Neural cell (in vitro differentiated cells): Measurements from ENCODE around the gene CPSF3. TPM values are rescaled to one million over a fixed set of nuclear protein-coding genes. Genes with fewer than 3 reads are reported as not detected.

Experiments
- H2AFZ ChIP-seq: fragments of 200-600, 300-800 bp; sonication (generic), shearing (Covaris generic); 2 replicates; pipeline ENCODE4 v1.6.0; 2014; ENCODE audit warnings: low read depth, mild to moderate bottlenecking, antibody characterized with exemption, low read length, moderate library complexity
- H3F3A ChIP-seq: fragments of 200-600 bp; shearing (Covaris generic); 2 replicates; pipeline ENCODE4 v1.6.1; 2016; ENCODE audit warnings: mild to moderate bottlenecking, moderate library complexity, mixed read lengths, antibody characterized with exemption, low read length; ENCODE audit not compliant: insufficient read depth, poor library complexity, severe bottlenecking
- H3K27ac ChIP-seq: fragments of 200-600, 300-800 bp; sonication (generic), shearing (Covaris generic); 2 replicates; pipeline ENCODE4 v1.5.1; 2014; ENCODE audit warnings: mild to moderate bottlenecking, low read length, moderate library complexity
- H3K27me3 ChIP-seq: fragments of 300-800, 200-600 bp; sonication (generic), shearing (Covaris generic); 2 replicates; pipeline ENCODE4 v1.6.0; 2014; ENCODE audit warnings: mild to moderate bottlenecking, low read depth, low read length, moderate library complexity; ENCODE audit not compliant: insufficient read depth
- H3K36me3 ChIP-seq: fragments of 300-800, 200-600 bp; sonication (generic), shearing (Covaris generic); 2 replicates; pipeline ENCODE4 v1.5.1; 2014; ENCODE audit warnings: mild to moderate bottlenecking, antibody characterized with exemption, low read length, moderate library complexity; ENCODE audit not compliant: insufficient read depth
- H3K4me2 ChIP-seq: fragments of 300-800, 200-600 bp; sonication (generic), shearing (Covaris generic); 2 replicates; pipeline ENCODE4 v1.6.0; 2014; ENCODE audit warnings: mild to moderate bottlenecking, low read length
- H3K4me3 ChIP-seq: fragments of 300-800, 200-600 bp; sonication (generic), shearing (Covaris generic); 2 replicates; pipeline ENCODE4 v1.5.1; 2014; ENCODE audit warnings: mild to moderate bottlenecking, low read length, moderate library complexity
- H3K79me2 ChIP-seq: fragments of 200-600 bp; shearing (Covaris generic); replicated peaks from 2 replicates; pipeline ENCODE4 v1.6.0; 2014; ENCODE audit warnings: mild to moderate bottlenecking, low read length, moderate library complexity; ENCODE audit not compliant: insufficient read depth
- H3K9ac ChIP-seq: fragments of 300-800, 200-600 bp; sonication (generic), shearing (Covaris generic); 2 replicates; pipeline ENCODE4 v1.6.1; 2016; ENCODE audit warnings: mild to moderate bottlenecking, low read length, mixed read lengths
- H3K9me2 ChIP-seq: fragments of 200-600 bp; shearing (Covaris generic); 2 replicates; pipeline ENCODE4 v1.6.1; 2016; ENCODE audit warnings: mild to moderate bottlenecking, low read length, mixed read lengths; ENCODE audit not compliant: insufficient read depth
- H3K9me3 ChIP-seq: fragments of 200-600, 300-800 bp; sonication (generic), shearing (Covaris generic); 2 replicates; pipeline ENCODE4 v1.6.1; 2016; ENCODE audit warnings: mild to moderate bottlenecking, mixed run types, low read length, moderate library complexity, mixed read lengths
- H4K20me1 ChIP-seq: fragments of 200-600 bp; shearing (Covaris generic); 2 replicates; pipeline ENCODE4 v1.6.1; 2016; ENCODE audit warnings: mild to moderate bottlenecking, mixed run types; ENCODE audit not compliant: insufficient read depth
- EZH2 ChIP-seq: fragments of 200-600, 300-800 bp; shearing (Covaris generic), sonication (generic); IDR thresholded peaks from 2 replicates; pipeline ENCODE4 v1.6.1; 2014; ENCODE audit warnings: antibody characterized with exemption, low read length, borderline replicate concordance, mild to moderate bottlenecking; ENCODE audit not compliant: insufficient read depth, poor library complexity, severe bottlenecking
- MXI1 ChIP-seq: fragments of 450-650 bp; conservative IDR thresholded peaks from 2 replicates; pipeline ENCODE4 v1.6.1; 2014; ENCODE audit warnings: antibody characterized with exemption, mild to moderate bottlenecking; ENCODE audit not compliant: poor library complexity, severe bottlenecking
- POLR2AphosphoS5 ChIP-seq: IDR thresholded peaks from 2 replicates; pipeline ENCODE4 v1.6.1; 2012
- RAD21 ChIP-seq: fragments of 450-650 bp; conservative IDR thresholded peaks from 2 replicates; pipeline ENCODE4 v1.6.1; 2014; ENCODE audit warnings: antibody characterized with exemption, mild to moderate bottlenecking, moderate library complexity
- SMC3 ChIP-seq: fragments of 450-650 bp; conservative IDR thresholded peaks from 2 replicates; pipeline ENCODE4 v1.6.1; 2014; ENCODE audit warnings: antibody characterized with exemption, mild to moderate bottlenecking, moderate library complexity; ENCODE audit not compliant: poor library complexity
- TAF1 ChIP-seq: IDR thresholded peaks from 2 replicates; pipeline ENCODE4 v1.6.1; 2012; ENCODE audit warnings: low read depth
- polyA plus RNA-seq: library from polyadenylated mRNA; depleted of rRNA; stranded (reverse); fragments of >200 nt; gene quantifications from 2 replicates; pipeline ENCODE4 v1.2.3, GENCODE V29; 2014
- TF ChIP-seq, protein P1 (sequence below): fragments of 450-650 bp; IDR thresholded peaks from 2 replicates; pipeline ENCODE4 v1.5.1; 2014; ENCODE audit warnings: antibody characterized with exemption, mild to moderate bottlenecking, moderate library complexity; ENCODE audit not compliant: poor library complexity, severe bottlenecking
- TF ChIP-seq, protein P2 (sequence below): IDR thresholded peaks from 2 replicates; pipeline ENCODE4 v1.6.1; 2012; ENCODE audit warnings: borderline replicate concordance

Gene CPSF3
- polyA plus RNA-seq, 1 donor from 2014 or later: 56.0 TPM

- Histone ChIP-seq H3K27me3 (no peaks in the 10 kb centered on the region), H3K9me3 (no peaks in the 10 kb centered on the region), H2AFZ (no peak overlapping the region), H3K27ac (no peak overlapping the region), H3F3A (no peaks in the 10 kb centered on the region), H3K36me3 (peaks cover 5% of the 10 kb centered on the region), H4K20me1 (no peaks in the 10 kb centered on the region), H3K9me2 (no peaks in the 10 kb centered on the region), H3K9ac (no peak overlapping the region), H3K4me3 (no peak overlapping the region), H3K4me2 (no peak overlapping the region), H3K79me2 (no peaks in the 10 kb centered on the region)
- no peak for TF ChIP-seq SMC3
- TF ChIP-seq MXI1: no peak
- TF ChIP-seq, protein P1, sequence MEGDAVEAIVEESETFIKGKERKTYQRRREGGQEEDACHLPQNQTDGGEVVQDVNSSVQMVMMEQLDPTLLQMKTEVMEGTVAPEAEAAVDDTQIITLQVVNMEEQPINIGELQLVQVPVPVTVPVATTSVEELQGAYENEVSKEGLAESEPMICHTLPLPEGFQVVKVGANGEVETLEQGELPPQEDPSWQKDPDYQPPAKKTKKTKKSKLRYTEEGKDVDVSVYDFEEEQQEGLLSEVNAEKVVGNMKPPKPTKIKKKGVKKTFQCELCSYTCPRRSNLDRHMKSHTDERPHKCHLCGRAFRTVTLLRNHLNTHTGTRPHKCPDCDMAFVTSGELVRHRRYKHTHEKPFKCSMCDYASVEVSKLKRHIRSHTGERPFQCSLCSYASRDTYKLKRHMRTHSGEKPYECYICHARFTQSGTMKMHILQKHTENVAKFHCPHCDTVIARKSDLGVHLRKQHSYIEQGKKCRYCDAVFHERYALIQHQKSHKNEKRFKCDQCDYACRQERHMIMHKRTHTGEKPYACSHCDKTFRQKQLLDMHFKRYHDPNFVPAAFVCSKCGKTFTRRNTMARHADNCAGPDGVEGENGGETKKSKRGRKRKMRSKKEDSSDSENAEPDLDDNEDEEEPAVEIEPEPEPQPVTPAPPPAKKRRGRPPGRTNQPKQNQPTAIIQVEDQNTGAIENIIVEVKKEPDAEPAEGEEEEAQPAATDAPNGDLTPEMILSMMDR: no peak
- TF ChIP-seq, protein P2, sequence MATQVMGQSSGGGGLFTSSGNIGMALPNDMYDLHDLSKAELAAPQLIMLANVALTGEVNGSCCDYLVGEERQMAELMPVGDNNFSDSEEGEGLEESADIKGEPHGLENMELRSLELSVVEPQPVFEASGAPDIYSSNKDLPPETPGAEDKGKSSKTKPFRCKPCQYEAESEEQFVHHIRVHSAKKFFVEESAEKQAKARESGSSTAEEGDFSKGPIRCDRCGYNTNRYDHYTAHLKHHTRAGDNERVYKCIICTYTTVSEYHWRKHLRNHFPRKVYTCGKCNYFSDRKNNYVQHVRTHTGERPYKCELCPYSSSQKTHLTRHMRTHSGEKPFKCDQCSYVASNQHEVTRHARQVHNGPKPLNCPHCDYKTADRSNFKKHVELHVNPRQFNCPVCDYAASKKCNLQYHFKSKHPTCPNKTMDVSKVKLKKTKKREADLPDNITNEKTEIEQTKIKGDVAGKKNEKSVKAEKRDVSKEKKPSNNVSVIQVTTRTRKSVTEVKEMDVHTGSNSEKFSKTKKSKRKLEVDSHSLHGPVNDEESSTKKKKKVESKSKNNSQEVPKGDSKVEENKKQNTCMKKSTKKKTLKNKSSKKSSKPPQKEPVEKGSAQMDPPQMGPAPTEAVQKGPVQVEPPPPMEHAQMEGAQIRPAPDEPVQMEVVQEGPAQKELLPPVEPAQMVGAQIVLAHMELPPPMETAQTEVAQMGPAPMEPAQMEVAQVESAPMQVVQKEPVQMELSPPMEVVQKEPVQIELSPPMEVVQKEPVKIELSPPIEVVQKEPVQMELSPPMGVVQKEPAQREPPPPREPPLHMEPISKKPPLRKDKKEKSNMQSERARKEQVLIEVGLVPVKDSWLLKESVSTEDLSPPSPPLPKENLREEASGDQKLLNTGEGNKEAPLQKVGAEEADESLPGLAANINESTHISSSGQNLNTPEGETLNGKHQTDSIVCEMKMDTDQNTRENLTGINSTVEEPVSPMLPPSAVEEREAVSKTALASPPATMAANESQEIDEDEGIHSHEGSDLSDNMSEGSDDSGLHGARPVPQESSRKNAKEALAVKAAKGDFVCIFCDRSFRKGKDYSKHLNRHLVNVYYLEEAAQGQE: no peak
- no peak for TF ChIP-seq RAD21
Observed at GRCh38 chr2:9401059-9401547, 22.4 kb upstream of the CPSF3 start.

DNA sequence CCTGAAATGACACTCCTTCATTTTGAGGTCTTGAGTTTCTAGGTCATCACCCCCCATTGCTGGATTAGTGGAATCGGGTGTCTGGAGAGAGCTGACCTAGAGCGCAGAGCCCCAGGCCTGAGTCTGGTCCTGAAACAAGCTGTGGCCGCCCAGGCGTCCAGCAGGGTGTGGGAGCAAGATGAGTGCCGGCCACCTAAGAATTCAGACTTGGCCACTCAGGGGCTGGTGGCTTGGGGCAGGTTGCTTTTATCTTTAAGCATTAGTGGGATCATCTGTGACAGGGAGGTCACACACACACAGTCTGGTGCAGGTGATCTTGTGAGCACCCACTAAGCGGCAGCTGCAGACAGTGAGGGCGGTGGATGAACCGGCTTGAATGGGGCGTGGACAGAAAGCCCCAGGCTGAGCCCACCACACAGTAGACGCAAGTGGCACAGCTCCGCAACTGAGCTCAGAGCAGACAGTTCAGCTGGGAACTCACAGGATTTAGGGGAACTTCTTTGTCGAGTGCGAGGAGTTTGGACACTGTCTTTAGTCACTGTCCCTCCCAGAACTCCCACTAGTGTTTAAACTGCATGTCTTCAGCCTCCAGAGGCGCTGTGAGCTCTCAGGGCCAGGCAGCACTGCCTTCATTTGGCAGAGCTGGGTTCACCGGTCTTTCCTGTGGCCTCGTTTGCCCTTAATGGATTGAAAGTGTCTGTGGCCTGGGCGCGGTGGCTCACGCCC is 21.6 kb upstream of the CPSF3 start:
- Histone ChIP-seq H3K9me3 (no peaks in the 10 kb centered on the region), H3K9ac (no peak overlapping the region), H3K4me3 (no peak overlapping the region), H3K36me3 (peaks cover 5% of the 10 kb centered on the region), H3K79me2 (no peaks in the 10 kb centered on the region), H3K4me2 (no peak overlapping the region), H3K27ac (no peak overlapping the region), H2AFZ (no peak overlapping the region), H3K27me3 (no peaks in the 10 kb centered on the region), H3K9me2 (no peaks in the 10 kb centered on the region), H3F3A (no peaks in the 10 kb centered on the region), H4K20me1 (no peaks in the 10 kb centered on the region)
- TF ChIP-seq MXI1: no peak

- Histone ChIP-seq H3K79me2 (no peaks in the 10 kb centered on the region), H4K20me1 (no peaks in the 10 kb centered on the region), H3K27ac (no peak overlapping the region), H3K36me3 (peaks cover 5% of the 10 kb centered on the region), H3K4me3 (no peak overlapping the region), H3K4me2 (no peak overlapping the region), H3K27me3 (no peaks in the 10 kb centered on the region), H2AFZ (no peak overlapping the region), H3K9me3 (no peaks in the 10 kb centered on the region), H3F3A (no peaks in the 10 kb centered on the region), H3K9ac (no peak overlapping the region), H3K9me2 (no peaks in the 10 kb centered on the region)
- TF ChIP-seq MXI1: no peak
- no peak for TF ChIP-seq EZH2
- TF ChIP-seq, protein P2: no peak
- TF ChIP-seq RAD21: no peak
- no peak for TF ChIP-seq POLR2AphosphoS5
- no peak for TF ChIP-seq TAF1
Observed at GRCh38 chr2:9403924-9404323, 19.5 kb upstream of the CPSF3 start.
